Left cardiac atrium (tissue), 4 donors: ENCODE measurements around the gene MCF2L. TPM values are rescaled to one million over a fixed set of nuclear protein-coding genes. Genes with fewer than 3 reads are reported as not detected.

Source experiments
- ATAC-seq, 2 donors: fragments of 200-7000 bp; cut with Tn5 transposase; one replicate each; pipeline ENCODE4 v1.9.1; 2020; ENCODE audit warnings: mild to moderate bottlenecking in 2 of 2, moderate library complexity in 2 of 2
- DNase-seq: peaks from one replicate; pipeline ENCODE4 v3.0.0-alpha.2; 2020
- intact Hi-C, 2 donors: fragments of 100-400 bp; cut with DNase I; formaldehyde crosslinking; loops; one replicate each; pipeline versions ENCODE4 v1.14.1 to v1.15.1; 2022 to 2023
- total RNA-seq, 2 donors: library from RNA; stranded (reverse); fragmentation: NEBNext Ultra II Directional; extraction: Animal tissue kit (Norgen Biotek cat#: 25700); gene quantifications; one replicate each; pipeline ENCODE4 v1.2.1, GENCODE V29; 2021
- donor health status: DM: no; HTN: yes; CAD: no.
- donor health status: DM: no; HTN: yes; CAD: no; lungs with severe emphysema.
- donor health status: DM: yes; HTN: yes; CAD: no.
- donor health status: Dilated cardiomyopathy.

Gene MCF2L
- total RNA-seq, 2 donors from 2014 or later, result 39.1 to 41.6 TPM

- intact Hi-C loops, result no loop called here
- DNase-seq (peak; percentile 12), ATAC-seq (no peak)
Measured at GRCh38 chr13:113121183-113121927, 152.3 kb downstream of the MCF2L start.

GRCh38 chr13:113121928-113122471 is 153.0 kb downstream of the MCF2L start:
- intact Hi-C loops, result no loop called here
- ATAC-seq (peak; percentile 3 to 13), DNase-seq (peak; percentile 17)

DNA sequence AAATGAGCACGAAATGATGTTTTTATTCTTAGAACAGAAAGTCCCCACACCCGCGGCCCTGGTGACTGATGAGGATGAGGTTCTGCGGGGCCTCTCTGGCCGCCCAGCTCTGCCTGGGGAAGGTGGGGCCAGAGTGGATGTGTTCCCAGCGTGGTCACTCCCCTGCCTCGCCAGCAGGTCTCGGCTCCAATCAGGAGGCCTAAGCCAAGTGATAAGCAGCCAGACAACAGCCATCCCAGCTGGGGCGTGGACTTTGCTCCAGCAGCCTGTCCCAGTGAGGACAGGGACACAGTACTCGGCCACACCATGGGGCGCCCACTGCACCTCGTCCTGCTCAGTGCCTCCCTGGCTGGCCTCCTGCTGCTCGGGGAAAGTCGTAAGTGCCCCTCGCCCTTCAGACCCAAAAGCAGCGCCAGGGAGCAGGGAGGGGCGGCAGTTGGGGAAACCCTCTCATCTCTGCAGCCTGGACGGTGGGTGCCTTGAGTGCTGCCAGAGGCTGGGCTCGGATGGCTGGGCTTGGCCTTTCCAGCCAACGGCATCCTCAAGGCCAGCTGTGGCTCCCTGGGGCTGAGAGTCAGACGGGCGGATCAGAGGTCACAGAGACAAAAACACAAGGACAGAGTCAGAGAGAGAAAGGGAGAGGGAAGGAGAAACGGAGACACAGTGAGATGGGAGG is 153.7 kb downstream of the MCF2L start, which contains the start of gene F10:
TSS of gene F10 (plus strand) at position 250 of the 676 bp plus-strand sequence. CDS start at position 307, 57 bp downstream.
- DNase-seq (peak; percentile 76), ATAC-seq (peak; percentile 94 to 95)
- intact Hi-C loops, result no loop called here

DNA sequence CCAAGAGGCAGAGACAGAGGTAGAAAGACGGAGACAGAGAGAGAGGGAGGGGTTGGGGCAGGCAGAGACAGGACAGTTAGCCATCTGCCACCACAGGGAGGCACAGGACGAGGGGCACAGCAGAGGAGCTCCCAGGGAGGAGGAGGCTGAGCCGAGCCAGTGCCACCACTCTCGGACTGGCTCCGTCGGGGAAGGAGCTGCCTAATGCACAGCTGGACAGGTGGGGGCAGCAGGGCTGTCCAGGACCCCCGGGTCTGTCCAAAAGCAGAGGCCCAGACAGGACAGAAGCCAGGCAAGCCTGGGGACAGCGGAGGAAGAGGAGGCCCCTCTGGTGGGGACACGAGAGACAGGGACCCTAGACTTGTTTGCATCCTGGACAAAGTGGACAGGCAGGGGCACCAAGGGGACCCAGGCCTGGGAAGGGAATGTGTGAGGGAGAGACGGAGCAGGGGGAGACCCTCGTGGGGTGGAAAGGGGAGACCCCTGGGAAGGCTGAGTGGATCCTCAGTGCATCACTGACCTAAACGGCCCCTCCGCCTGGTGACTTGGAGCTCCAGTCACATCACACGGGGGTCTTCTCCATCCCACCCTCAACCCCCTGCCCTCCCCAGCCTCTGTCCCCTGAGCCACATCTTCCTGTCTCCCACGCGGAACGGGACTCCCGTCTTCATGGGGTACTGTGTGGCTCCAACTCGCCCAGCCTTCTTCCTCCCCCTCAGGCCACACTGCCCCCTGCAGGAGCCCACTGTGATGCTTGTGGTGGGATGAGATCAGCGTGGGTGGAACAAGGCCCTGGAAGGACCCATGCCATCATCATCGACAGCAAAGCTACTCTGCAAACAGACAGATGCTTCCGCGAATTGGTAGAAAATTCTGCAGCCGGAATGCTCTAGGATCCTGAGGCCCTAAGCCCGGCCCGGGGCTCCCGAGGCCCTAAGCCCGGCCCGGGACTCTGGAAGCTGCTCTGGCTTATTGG is 154.5 kb downstream of the MCF2L start:
- intact Hi-C loops, result no loop called here
- DNase-seq, result peak; percentile 16
- ATAC-seq, result no peak

GRCh38 chr13:113124211-113124970 is 155.4 kb downstream of the MCF2L start:
- ATAC-seq, result no peak
- peak; percentile 20 for DNase-seq
- intact Hi-C loops, result no loop called here

- DNase-seq (peak; percentile 12), ATAC-seq (no peak)
- intact Hi-C loops, result no loop called here
Measured at GRCh38 chr13:113125506-113126264, 156.7 kb downstream of the MCF2L start.

GRCh38 chr13:113126265-113127150 is 157.5 kb downstream of the MCF2L start:
- no peak for ATAC-seq
- intact Hi-C loops, result no loop called here
- DNase-seq, result peak; percentile 11

DNA sequence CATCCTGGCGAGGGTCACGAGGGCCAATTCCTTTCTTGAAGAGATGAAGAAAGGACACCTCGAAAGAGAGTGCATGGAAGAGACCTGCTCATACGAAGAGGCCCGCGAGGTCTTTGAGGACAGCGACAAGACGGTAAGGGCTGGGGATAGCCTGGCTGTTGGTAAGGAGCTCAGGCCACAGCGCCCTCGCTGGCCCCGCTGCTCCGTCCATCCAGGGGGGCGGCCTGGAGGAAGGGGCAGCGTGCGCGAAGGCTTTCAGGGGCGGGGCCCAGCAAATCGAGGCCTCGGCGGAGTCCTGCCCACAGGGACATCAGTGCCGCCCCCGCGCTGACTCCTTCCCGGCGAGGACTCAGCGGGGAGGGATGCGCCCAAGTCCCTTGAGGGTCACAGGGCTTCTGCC is 160.5 kb downstream of the MCF2L start:
- ATAC-seq (peak in 1 of 2 donors; percentile 42), DNase-seq (no peak)
- intact Hi-C loops, result no loop called here

GRCh38 chr13:113129921-113130750 is 161.1 kb downstream of the MCF2L start:
- DNase-seq (peak; percentile 66), ATAC-seq (peak; percentile 74 to 89)
- intact Hi-C loops, result no loop called here

DNA sequence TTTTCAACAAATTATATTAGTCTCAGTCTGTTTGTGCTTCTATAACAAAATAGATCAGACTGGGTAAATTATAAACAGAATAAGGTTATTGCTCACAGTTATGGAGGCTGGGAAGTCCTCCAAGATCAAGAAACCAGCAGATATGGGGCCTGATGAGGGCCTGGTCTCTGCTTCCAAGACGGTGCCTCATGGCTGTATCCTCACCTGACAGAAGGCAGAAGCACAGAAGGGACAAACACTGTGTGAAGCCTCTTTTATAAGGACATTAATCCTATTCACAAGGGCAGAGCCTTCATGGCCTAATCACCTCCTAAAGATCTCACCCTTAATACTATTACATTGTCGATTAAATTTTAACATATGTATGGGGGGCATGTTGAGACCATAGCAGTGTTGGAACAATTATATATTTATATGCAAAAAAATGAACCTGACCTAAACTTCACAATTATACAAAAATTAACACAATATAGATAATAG is 166.3 kb downstream of the MCF2L start:
- ATAC-seq (no peak), DNase-seq (no peak)
- intact Hi-C loops, result no loop called here

- no peak for ATAC-seq
- DNase-seq, result peak; percentile 4
- intact Hi-C loops, result no loop called here
Measured at GRCh38 chr13:113137691-113138298, 168.8 kb downstream of the MCF2L start.

GRCh38 chr13:113138792-113139551 is 170.0 kb downstream of the MCF2L start:
- ATAC-seq, result no peak
- DNase-seq, result no peak

GRCh38 chr13:113139577-113139976 is 170.6 kb downstream of the MCF2L start:
- ATAC-seq, result no peak
- no peak for DNase-seq
- intact Hi-C loops, result no loop called here

More at GRCh38 chr13:113138792-113139551, 170.0 kb downstream of the MCF2L start:
- intact Hi-C loops, result no loop called here
